OCI-M1 (cell line): Measurements from ENCODE around the gene STKLD1.
A peak's percentile ranks its signal among the peaks of the same experiment; 100 is the strongest.

Experiments used
- DNase-seq: peaks from one replicate; lab custom pipeline; 2025; lab: John Stamatoyannopoulos, UW

The STKLD1 gene

DNA sequence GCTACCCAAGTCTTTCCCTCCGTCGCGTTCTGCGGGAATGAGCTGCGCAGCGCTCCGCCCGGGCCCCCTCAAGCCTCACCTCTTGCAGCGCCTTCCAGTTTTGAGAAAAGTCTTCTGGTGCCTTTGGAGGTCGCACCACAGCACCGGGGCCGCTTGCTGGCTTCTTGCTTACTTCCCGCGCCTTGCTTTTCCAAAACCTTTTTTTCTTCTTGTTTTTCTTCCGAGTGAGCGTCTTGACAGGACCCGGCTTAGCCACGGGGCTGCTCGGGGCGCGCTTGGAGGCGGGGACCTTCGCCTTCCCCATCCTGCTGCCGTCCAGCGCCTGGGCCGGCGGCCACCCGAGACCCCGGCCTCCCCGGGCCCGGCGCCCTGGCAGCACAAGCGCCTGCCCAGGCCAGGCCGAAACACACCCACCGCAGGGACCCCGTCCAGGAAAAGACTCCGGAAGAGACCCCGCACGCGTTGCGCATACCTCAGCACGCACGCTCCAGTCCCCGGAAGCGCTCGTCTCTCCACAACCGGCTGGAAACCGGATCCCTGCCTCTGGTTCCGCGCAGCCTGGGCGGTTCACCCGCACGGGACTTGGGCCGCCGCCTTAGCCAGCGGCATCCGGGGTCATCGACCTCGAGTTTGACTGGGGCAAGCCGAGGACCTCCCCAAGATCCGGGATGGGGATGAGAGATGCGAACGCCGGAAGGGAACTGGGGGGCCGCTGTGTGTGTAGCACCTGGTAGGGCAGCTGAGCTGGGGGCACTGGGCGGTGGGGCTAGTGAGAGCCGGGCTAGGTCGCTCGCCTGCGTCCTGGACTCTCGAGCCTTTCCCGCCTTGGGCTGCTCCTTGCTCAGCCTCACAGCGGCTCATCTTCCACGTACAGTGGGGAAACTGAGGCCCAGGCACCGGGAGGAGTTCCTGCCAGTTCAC is 41.6 kb downstream of the STKLD1 start, which contains the start of gene REXO4:
Gene REXO4, minus strand, starts transcription at position 470 of the 921 bp plus-strand sequence. Its CDS starts 166 bp downstream, at position 304.
- peak; percentile 91 for DNase-seq

DNA sequence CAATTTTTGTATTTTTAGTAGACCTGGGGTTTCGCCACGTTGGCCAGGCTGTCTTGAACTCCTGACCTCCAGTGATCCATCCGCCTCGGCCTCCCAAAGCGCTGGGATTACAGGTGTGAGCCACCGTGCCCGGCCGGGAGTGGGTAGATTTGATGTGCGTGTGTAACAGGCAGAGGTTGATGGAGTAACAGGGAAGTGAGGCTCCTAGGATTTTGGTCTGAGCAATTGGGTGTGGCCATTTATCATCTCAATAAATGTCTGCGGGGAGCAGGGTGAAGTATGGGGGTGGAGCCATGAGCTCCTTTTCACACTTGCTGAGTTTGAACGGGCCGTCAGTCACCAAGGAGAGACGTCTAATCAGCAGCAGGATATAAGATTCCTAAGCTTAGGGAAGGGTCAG is 42.8 kb downstream of the STKLD1 start:
- no peak for DNase-seq

DNA sequence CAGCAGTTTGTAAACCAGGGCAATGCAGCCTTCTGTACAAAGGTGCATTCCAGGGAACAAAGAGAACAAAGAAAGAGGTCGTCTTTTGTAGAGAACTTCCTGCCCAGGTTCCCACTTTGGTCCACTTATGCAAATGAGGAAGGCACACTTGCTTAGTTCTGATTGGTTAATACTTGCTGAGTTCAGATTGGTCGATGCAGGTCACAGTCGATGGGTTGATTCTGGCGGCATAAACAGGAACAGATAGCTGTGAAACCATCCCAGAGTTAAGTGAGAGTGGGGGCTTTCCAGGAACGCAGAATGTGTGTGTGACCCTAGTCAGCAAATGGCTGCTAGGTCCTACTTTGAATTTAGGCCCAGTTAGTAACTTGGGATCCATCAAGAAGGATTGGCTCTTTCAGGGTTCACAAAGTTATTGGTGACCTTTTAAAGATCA is 44.2 kb downstream of the STKLD1 start:
- DNase-seq = no peak

DNA sequence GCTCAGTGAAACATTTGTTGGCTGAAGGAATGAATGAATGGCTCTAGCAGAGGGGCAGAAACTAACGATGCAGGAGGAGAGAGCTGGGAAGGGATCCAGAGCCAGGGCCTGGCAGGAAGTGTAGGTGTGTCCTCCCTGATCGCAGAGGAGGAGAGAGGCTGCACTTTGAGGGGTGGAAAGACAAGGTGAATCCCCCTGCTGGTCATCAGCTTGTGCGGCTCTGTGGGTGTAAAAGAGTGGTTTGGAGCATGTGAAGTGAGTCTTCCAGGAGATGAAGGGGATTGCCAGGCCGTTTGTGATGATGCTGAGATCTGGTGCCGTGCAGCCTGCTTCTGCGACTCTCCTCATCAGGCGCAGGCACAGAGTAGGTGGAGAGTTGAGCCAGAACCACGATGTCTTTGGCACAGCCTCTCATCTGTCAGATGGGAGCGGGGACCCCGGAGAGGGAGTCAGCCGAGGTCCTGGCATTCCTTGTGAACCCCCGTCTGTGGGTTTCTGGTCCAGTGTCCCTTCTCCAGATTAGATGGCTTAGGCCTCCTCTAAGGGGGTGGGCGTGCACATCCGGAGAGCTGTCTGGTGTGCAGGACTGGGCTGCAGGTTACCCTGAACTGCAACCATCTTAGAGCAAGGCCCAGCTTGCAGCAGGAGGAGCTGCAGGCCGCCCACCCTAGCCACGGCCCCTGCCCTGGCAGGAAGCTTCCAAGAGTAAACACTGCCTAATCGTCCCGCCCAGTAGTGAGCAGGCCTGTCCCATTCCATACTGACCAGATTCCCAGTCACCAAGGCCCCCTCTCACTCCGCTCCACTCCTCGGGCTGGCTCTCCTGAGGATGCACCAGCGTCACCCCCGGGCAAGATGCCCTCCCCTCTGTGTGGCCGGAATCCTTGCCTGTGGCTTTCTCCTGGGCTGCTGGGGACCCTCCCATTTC is 45.7 kb downstream of the STKLD1 start, which contains the start of gene ADAMTS13:
Gene ADAMTS13, plus strand, starts transcription at position 753 of the 928 bp plus-strand sequence. Its CDS starts 77 bp downstream, at position 830.
- DNase-seq = no peak

DNA sequence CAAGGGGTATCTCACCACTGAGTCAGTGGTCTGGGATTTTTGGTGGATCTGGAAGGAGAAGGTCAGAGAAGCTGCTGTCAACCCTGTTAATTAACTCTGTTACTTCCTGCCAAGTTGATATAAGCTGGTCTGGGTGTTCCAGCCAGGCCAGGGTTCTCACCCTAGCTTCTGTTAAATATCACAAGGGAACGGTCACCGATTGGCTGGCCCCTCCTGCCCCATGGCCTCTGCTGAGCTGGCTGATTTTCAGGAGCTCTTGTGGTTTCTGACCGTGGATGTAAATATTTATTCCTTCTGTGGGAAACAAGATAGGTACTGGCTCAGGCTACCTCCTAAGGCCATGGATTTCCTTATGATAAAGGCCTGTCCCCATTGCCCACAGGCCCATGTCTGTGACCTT is 47.0 kb downstream of the STKLD1 start:
- DNase-seq = no peak

DNA sequence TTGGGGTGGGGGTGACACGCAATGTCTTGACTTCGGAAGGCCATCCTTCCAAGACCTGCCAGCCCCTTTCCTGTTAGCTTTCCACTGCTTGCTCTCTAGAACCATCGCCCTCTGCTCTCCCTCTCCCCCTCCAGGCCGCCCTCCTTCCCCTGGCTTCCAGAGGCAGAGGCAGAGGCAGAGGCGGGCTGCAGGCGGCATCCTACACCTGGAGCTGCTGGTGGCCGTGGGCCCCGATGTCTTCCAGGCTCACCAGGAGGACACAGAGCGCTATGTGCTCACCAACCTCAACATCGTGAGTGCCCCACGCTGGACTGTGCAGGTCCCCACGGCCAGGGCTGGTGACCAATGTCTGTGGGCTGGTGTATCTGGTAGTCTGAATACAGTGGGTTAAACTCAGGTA is 48.0 kb downstream of the STKLD1 start:
- DNase-seq = no peak

DNA sequence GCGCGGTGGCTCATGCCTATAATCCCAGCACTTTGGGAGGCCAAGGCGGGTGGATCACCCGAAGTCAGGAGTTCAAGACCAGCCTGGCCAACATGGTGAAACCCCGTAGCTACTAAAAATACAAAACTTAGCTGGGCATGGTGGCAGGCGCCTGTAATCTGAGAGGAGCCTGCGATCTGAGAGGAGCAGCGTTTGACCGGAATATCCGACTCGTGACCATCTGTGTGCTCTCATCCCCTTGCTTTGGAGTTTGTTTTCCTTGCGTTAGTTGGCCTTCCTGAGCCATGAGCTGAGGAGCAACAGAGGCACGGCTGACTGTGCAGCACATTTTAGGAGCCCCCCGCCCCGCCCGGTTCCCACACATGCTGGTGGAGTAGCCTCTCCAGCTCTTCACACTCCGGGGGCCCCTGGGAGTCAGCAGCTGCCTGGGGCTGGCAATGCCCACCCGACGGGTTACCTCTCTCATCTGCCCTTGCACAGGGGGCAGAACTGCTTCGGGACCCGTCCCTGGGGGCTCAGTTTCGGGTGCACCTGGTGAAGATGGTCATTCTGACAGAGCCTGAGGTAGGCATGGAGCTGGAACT is 49.0 kb downstream of the STKLD1 start:
- no peak for DNase-seq

DNA sequence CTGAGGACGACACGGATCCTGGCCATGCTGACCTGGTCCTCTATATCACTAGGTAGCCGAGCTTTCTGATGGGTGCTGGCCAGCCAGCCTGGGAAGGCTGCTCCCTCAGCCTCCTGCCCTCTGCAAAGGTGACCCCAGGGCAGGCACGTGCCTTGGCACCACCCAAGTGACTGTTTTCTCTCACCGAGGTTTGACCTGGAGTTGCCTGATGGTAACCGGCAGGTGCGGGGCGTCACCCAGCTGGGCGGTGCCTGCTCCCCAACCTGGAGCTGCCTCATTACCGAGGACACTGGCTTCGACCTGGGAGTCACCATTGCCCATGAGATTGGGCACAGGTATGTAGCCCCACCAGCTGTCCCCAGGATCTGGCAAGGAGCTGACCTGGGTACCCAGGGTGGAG is 49.8 kb downstream of the STKLD1 start:
- DNase-seq = no peak

DNA sequence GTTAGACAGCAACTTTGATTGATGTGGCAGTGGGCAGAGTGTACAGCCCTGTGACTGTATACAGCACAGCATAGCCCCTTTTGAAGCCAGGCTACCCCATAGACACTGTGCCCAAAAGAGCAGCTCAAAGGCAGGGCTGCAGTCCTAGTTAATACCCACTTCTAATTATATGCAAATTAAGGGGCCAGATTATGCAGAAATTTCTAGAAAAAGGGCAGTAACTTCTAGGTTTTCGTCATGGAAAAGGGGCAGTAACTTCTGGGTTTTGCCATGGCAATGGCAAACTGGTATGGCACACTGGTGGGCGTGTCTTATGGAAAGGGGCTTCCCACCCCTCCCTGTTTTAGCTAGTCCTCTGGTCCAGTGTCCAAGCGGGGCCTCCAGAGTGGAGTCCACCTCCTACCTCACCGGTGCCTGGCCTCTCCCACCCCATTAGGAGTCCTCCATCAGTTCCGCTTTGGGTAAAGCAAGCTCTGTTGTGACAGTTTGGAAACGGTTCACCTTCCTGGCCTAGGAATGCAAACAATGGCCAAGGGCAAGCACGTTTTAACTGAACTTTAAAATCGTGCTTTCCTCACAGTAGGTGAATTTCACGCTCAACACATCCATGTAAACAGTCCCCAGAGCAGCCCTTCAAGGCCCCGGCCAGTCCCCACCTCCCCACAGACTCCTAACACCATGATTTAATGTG is 51.6 kb downstream of the STKLD1 start:
- no peak for DNase-seq

DNA sequence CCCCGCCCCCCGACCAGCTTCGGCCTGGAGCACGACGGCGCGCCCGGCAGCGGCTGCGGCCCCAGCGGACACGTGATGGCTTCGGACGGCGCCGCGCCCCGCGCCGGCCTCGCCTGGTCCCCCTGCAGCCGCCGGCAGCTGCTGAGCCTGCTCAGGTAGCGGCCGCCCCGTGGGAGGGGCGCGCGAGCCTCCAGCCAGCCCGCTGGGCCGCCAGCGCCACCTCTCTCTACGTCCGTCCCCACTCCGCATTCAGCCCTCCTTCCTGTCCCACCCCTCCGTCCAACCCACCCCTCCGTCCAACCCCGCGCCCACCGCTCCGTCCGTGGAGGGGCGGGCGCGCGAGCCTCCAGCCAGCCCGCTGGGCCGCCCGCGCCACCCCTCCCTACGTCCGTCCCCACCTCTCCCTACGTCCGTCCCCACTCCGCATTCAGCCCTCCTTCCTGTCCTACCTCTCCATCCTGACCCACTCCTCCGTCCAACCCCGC is 52.5 kb downstream of the STKLD1 start:
- no peak for DNase-seq

DNA sequence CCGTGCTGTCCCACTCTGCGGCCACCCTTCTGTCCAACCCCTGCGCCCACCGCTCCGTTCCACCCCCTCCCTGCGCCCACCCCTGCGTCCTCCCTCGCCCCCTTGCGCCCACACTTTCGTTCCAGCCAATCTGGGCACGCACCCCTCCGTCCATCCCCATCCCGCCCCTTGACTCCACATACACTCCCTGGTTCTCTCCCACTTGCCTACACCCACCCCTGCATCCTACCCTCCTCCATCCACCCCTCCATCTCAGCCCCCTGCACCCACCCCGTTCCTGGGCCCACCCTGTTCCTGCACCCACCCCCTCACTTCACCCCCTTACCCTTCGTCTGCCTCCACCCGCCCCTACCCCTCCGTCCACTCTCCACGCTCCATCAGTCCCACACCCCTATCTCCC is 53.0 kb downstream of the STKLD1 start:
- DNase-seq = no peak

DNA sequence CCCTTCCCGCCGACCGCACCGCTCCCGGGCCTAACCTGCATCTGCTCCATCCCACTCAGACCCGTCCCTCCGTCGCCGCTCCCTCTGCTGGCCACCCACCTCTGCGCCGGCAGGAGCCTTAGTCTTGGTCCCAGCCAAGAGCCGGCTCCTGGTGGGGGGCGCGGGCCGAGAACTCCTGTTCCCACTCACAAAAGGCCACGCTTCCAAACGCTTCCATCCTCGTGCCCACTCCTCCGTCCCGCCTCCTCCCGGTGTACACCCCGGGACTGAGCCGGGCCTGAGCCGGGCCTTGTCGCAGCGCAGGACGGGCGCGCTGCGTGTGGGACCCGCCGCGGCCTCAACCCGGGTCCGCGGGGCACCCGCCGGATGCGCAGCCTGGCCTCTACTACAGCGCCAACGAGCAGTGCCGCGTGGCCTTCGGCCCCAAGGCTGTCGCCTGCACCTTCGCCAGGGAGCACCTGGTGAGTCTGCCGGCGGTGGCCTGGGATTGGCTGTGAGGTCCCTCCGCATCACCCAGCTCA is 53.5 kb downstream of the STKLD1 start:
- DNase-seq = no peak

DNA sequence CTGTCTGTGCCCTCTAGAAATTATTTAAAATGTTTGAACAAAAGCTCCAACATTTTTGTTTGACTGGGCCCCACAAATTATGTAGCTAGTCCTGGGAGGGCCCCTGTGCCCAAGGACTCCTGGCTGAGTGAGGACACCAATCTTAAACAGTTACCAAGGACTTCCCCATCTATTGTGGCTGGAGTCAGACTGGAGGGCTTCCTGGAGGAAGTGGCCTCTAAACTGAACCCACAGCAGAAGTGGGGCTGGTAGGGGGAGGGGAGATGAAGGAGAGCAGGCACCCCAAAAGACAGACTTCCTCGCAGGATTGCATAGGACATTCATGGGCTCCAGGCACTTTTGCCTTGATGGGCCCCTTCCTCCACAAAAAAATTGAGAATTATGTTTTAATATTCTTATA is 54.1 kb downstream of the STKLD1 start:
- DNase-seq = no peak

DNA sequence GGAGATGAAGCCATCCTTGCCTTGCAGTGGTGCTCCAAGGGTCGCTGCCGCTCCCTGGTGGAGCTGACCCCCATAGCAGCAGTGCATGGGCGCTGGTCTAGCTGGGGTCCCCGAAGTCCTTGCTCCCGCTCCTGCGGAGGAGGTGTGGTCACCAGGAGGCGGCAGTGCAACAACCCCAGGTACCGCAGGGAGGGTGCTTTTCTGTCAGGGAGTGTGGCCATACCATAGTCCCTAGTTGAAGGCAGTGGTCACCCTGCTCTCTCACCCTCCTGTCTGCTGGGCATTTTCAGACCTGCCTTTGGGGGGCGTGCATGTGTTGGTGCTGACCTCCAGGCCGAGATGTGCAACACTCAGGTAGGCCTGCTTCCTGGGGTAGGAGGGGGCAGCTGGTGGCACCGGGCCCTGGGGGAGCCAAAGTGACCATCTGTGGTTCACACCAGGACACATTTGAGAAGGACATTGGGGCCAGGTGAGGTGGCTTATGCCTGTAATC is 57.2 kb downstream of the STKLD1 start:
- no peak for DNase-seq

DNA sequence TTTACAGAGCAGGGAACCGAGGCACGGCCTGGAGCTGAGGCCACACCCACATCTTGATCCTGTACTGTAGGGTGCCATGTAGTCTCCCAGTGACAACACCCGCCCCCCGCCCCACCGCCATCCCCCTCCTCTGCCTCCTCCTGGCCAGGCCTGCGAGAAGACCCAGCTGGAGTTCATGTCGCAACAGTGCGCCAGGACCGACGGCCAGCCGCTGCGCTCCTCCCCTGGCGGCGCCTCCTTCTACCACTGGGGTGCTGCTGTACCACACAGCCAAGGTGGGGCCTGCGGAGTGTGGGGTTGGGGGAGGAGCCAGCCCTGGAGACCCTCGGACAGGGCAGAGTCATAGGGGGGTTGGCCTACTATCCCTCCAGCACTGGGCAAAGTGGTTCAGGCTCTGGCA is 60.5 kb downstream of the STKLD1 start:
- no peak for DNase-seq

DNA sequence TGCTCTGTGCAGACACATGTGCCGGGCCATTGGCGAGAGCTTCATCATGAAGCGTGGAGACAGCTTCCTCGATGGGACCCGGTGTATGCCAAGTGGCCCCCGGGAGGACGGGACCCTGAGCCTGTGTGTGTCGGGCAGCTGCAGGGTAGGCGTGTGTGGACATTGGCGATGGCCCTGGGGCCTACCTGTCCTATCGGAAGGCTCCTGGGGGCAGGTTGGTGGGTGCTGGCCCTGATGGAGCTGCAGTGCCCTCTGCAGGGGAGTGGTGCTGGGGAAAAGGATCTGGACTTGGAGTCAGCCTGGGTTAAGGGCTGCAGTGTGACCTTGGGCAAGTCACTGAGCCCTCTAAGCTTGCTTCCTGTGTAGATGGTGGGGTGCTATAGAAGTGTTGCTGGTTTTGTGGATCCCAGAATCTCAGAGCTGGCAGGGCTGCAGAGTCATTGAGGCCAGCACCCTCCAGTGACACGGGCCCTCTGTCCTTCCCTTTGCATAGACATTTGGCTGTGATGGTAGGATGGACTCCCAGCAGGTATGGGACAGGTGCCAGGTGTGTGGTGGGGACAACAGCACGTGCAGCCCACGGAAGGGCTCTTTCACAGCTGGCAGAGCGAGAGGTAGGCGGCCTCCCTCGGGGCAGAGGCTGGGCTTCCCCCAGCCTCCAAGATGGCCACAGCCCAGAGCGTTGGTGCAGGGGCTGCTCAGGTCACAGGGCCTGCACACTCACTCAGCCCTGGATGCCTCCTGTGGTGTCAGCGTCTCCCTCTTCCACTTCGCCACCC is 61.8 kb downstream of the STKLD1 start:
- no peak for DNase-seq

DNA sequence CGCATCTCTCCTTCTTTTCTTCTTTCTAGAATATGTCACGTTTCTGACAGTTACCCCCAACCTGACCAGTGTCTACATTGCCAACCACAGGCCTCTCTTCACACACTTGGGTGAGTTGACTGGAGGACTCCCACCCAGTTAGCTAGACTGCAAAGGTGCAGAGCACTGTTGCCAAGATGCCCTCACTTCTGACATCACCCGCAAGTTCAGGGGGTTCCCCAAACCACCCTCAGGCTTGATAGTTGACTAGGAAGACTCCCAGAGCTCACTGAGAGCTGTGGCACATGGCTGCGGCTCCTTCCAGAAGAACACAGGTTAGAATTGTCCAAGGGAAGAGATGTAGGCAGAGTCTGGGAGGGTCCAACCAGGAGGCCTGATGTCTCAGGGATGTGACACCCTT is 63.2 kb downstream of the STKLD1 start:
- no peak for DNase-seq

DNA sequence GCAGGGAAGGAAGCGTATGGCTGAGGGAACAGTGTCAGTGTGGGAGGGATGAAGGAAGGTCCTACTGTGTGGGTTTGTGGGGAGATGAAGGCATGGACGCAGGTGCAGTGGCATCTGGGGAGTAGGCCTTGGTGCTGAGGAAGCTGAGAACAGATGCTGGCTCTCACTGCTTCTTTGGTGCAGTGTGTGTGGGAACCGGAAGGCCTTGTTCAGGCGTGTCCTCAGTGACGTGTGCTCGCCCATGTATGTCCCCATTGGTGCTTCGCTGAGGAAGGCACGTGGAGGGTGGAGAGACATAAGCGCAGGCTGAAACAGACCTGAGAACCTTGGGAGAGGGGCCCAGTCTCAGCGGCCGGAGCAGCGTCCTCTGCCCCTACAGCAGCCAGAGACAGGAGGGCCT is 64.7 kb downstream of the STKLD1 start:
- DNase-seq = no peak

DNA sequence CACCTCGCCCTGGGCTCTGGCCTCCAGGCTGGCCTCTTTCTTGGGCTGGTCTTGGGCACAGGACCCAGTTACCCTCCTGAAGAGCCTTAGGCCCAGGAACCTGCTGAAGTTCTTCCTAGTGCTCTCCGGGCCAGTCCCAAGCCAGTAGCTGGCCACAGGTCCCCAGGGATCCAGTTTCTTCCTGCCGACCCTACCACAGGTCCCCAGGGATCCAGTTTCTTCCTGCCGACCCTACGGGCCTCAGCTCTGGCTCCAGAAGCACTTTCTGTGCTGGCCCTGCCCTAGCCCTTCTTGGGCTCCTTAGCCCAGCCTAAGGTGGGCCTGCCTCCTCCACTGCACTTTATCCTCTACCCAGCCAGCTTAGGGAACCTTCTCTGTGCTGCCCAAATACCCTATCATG is 65.4 kb downstream of the STKLD1 start:
- DNase-seq = no peak

DNA sequence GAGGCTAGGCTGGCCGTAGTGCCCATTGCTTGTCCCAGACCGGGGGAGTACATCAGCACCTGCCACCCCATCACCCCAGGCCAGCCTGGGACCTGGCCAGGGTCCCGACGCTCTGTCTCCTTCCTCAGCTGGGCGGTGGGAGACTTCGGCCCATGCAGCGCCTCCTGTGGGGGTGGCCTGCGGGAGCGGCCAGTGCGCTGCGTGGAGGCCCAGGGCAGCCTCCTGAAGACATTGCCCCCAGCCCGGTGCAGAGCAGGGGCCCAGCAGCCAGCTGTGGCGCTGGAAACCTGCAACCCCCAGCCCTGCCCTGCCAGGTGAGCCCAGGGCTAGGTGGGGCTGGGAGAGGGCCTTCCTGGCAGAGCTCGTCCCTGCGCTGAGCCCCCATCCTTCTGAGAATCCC is 67.1 kb downstream of the STKLD1 start:
- DNase-seq = no peak
